HUES64 (cell line): ENCODE measurements around the gene TK1.

Experiments
- H3K27ac ChIP-seq: 2 replicates; pipeline ENCODE4 v1.7.0; 2013; ENCODE audit warnings: low read depth, low read length, inconsistent platforms
- H3K27me3 ChIP-seq: 2 replicates; pipeline ENCODE4 v1.6.1; 2013; ENCODE audit warnings: mild to moderate bottlenecking, low read length; ENCODE audit not compliant: insufficient read depth
- H3K36me3 ChIP-seq: 2 replicates; pipeline ENCODE4 v1.6.1; 2013; ENCODE audit warnings: mild to moderate bottlenecking, low read length; ENCODE audit not compliant: insufficient read depth
- H3K4me1 ChIP-seq: 2 replicates; pipeline ENCODE4 v1.6.1; 2013; ENCODE audit warnings: mild to moderate bottlenecking, low read length, moderate library complexity; ENCODE audit not compliant: insufficient read depth
- H3K4me3 ChIP-seq: 2 replicates; pipeline ENCODE4 v1.5.1; 2013; ENCODE audit warnings: mild to moderate bottlenecking, low read length, moderate library complexity
- H3K9ac ChIP-seq: 2 replicates; pipeline ENCODE4 v1.6.1; 2013; ENCODE audit warnings: mild to moderate bottlenecking, low read depth, low read length
- H3K9me3 ChIP-seq: 2 replicates; pipeline ENCODE4 v1.6.1; 2013; ENCODE audit warnings: low read depth, low read length; ENCODE audit not compliant: insufficient read depth
- WGBS: fragments of 150-250, 120-280 bp; methylation state at CpG from one replicate; pipeline ENCODE4 v1.1.7; 2013; ENCODE audit warnings: missing lambda C conversion rate; 5-methylcytosine and 5-hydroxymethylcytosine counted together

The TK1 gene

DNA sequence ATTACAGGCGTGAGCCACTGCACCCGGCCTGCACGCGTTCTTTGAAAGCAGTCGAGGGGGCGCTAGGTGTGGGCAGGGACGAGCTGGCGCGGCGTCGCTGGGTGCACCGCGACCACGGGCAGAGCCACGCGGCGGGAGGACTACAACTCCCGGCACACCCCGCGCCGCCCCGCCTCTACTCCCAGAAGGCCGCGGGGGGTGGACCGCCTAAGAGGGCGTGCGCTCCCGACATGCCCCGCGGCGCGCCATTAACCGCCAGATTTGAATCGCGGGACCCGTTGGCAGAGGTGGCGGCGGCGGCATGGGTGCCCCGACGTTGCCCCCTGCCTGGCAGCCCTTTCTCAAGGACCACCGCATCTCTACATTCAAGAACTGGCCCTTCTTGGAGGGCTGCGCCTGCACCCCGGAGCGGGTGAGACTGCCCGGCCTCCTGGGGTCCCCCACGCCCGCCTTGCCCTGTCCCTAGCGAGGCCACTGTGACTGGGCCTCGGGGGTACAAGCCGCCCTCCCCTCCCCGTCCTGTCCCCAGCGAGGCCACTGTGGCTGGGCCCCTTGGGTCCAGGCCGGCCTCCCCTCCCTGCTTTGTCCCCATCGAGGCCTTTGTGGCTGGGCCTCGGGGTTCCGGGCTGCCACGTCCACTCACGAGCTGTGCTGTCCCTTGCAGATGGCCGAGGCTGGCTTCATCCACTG, 27.3 kb upstream of the TK1 start, which contains the start of gene BIRC5:
Gene BIRC5, plus strand, starts transcription at position 238 of the 690 bp plus-strand sequence. Its CDS starts 64 bp downstream, at position 302.
- Histone ChIP-seq H3K36me3 (peaks cover 22% of the 10 kb centered on the region), H3K4me3 (peak within 1 kb of the TSS; percentile 85), H3K9ac (peak within 1 kb of the TSS; percentile 81), H3K27me3 (no peaks in the 10 kb centered on the region; the same call in 1 of the 2 replicates), H3K9me3 (no peaks in the 10 kb centered on the region), H3K27ac (peak within 1 kb of the TSS; percentile 55), H3K4me1 (peaks cover 13% of the 10 kb centered on the region; the same call in 1 of the 2 replicates)
- WGBS = under 1% methylated on average over 60 of the region's 60 CpGs

DNA sequence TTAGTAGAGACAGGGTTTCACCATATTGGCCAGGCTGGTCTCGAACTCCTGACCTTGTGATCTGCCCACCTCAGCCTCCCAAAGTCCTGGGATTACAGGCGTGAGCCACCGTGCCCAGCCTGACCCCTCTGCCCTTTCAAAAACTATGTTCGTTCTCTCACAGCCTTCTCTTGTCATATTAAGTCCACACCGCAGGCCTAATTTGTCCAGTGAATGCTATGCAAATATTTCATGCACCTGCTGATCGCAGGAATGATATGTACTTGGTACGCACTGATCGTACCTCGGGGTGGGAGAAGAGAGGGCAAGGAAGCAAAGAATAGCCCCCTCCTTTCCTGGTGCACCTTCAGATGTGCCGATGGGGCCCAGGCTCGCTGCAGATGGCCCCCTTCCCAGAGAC, 24.2 kb upstream of the TK1 start:
- Histone ChIP-seq H3K9ac (no peak overlapping the region), H3K27me3 (no peaks in the 10 kb centered on the region; the same call in 1 of the 2 replicates), H3K4me1 (peaks cover 9% of the 10 kb centered on the region; the same call in 1 of the 2 replicates), H3K36me3 (peaks cover 9% of the 10 kb centered on the region), H3K27ac (no peak overlapping the region), H3K9me3 (no peaks in the 10 kb centered on the region), H3K4me3 (no peak overlapping the region)
- WGBS = 93% methylated on average over 11 of the region's 11 CpGs

DNA sequence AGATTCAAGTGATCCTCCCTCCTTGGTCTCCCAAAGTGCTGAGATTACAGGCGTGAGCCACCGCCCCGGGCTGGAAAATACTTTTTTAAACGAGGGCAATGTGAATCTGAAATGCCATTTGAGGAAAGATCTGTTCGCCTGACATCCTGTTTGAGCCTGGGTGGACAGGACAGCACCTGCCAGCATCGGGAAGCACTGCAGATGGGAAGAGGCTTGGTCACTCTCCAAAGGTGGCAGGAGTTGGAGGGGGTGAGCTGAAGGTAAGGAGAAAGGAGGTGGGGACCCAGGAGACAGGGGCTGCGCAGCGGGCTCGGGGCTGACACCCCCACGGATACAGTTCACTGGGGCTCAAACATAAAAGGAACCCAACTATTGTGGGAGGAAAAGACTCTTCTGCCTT, 23.3 kb upstream of the TK1 start:
- Histone ChIP-seq H3K9me3 (no peaks in the 10 kb centered on the region), H3K9ac (no peak overlapping the region), H3K36me3 (peaks cover 18% of the 10 kb centered on the region), H3K4me3 (no peak overlapping the region), H3K27ac (no peak overlapping the region), H3K27me3 (no peaks in the 10 kb centered on the region; the same call in 1 of the 2 replicates), H3K4me1 (peaks cover 4% of the 10 kb centered on the region; the same call in 1 of the 2 replicates)
- 92% methylated on average over 10 of the region's 10 CpGs for WGBS

DNA sequence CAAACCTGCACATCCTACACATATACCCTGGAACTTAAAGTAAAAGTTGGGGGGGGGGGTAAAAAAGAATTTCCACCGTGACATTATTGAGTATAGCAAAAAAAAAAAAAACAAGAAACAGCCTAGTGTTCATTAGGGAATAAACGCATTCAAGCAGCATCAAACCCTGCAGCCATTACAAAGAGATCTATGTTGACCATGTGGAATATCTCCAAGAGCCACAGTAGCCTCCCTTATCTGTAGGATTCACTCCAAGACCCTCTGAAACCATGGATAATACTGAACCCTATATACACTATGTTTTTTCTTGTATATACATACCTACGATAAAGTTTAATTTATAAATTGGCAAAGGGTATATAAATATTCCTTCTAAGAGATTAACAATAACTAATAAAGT, 21.6 kb upstream of the TK1 start:
- Histone ChIP-seq H3K9ac (no peak overlapping the region), H3K27me3 (no peaks in the 10 kb centered on the region; the same call in 1 of the 2 replicates), H3K36me3 (peaks cover 31% of the 10 kb centered on the region), H3K4me3 (no peak overlapping the region), H3K27ac (no peak overlapping the region), H3K4me1 (no peaks in the 10 kb centered on the region), H3K9me3 (no peaks in the 10 kb centered on the region)
- WGBS = 75% methylated on average over 1 of the region's 3 CpGs

DNA sequence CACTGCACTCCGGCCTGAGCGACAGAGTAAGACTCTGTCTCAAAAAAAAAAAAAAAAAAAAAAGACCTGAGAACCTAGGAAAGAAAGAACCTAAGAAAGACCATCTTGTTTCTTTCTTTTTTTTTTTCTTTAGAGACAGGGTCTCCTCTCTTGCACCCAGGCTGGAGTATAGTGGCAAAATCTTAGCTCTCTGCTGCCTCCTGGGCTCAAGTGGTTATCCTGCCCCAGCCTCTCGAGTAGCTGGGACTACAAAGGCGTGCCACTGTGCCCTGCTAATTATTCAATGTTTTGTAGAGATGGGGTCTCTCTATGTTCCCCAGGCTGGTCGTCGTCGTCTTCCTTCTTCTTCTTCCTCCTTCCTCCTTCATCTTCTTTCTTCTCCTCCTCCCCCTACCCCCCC, 19.4 kb upstream of the TK1 start:
- 84% methylated on average over 7 of the region's 7 CpGs for WGBS
- no peaks in the 10 kb centered on the region for H3K9me3 ChIP-seq
- peaks cover 38% of the 10 kb centered on the region for H3K36me3 ChIP-seq
- no peaks in the 10 kb centered on the region for H3K4me1 ChIP-seq
- no peaks in the 10 kb centered on the region for H3K27me3 ChIP-seq
- no peak overlapping the region for H3K4me3 ChIP-seq
- H3K27ac ChIP-seq = no peak overlapping the region
- H3K9ac ChIP-seq = no peak overlapping the region

DNA sequence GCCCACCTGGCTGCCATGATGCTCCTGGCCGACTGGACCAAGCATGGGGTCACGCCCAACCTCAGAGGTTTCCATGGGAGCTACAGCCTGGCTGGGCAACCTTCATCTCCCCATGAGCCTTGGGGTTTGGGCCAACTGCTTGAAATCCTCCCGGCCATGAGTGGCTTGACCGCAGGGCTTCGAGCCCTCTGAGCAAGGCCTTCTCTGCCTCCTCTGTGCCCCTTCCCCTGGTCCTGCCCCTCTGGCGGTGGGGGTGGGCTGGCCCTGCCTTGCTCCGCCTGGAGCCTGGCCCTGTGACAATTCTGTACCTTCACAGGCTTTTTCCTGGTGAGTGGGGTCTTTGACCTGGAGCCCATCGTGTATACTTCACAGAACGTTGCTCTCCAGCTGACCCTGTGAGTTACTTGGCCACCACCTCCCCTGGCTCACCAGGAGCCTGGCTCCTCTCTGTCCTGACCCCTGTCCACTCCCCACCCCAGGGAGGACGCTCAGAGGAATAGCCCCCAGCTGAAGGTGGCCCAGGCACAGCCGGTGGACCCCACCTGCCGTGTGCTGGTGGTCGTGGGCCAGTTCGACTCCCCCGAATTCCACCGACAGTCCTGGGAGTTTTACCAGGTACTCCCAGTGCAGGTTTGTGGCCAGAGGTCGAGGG, 18.4 kb upstream of the TK1 start:
- Histone ChIP-seq H3K27me3 (no peaks in the 10 kb centered on the region), H3K36me3 (peaks cover 38% of the 10 kb centered on the region), H3K27ac (no peak overlapping the region), H3K4me3 (no peak overlapping the region), H3K9ac (no peak overlapping the region), H3K4me1 (no peaks in the 10 kb centered on the region), H3K9me3 (no peaks in the 10 kb centered on the region)
- WGBS = 93% methylated on average over 17 of the region's 17 CpGs

DNA sequence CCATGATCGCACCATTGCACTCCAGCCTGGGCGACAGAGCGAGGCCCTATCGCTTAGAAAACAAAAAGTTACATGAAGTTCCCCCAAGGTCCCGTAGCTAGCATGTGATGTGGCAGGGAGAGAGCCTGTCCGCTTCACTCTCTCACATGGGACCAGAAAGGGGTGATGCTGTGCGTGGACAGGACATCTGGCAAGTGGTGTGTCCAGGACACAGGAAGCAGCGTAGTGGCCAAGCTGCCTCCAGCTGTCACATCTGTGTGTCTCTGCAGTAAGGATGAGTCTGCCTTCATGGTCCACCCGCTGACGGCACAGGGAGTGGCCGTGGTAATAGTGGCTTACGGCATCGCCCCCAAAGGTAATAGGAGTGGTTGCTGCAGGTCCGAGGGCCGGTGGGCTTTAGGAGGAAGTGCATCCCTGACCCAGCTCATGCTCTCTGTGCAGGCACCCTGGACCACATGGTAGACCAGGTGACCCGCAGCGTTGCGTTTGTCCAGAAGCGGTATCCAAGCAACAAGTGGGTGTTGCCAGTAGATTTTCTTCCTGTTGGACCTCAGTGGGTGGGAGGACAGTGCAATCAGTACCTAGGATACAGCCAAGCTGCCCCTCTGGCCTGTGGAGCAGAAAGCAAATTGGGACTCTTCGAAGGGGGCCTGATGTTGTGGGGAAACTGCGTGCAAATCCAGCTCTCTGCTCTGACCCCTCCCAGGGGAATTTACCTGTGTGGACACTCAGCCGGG, 17.7 kb upstream of the TK1 start:
- H3K4me1 ChIP-seq = no peaks in the 10 kb centered on the region
- no peak overlapping the region for H3K4me3 ChIP-seq
- no peaks in the 10 kb centered on the region for H3K9me3 ChIP-seq
- H3K27ac ChIP-seq = no peak overlapping the region
- no peak overlapping the region for H3K9ac ChIP-seq
- no peaks in the 10 kb centered on the region for H3K27me3 ChIP-seq
- WGBS = 96% methylated on average over 22 of the region's 22 CpGs
- H3K36me3 ChIP-seq = peaks cover 38% of the 10 kb centered on the region

DNA sequence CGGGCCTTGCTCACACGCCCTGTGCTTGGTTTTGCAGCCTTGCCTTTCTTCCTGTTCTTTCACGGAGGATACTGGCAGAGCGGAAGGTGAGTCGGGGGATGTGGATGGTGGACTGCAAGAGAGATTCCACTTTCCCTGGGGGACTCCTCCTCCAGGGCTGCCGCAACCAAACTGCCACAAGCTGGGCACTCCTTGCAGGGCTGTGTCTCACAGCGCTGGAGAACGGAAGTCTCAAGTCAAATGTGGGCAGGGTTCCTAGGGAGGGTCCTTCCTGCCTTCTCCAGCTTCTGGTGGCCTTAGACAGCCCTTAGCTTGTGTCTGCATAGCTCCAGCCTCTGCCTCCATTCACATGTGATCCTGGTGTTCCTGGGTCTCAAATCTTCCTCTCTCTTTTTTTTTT, 15.8 kb upstream of the TK1 start:
- Histone ChIP-seq H3K36me3 (peaks cover 45% of the 10 kb centered on the region), H3K9me3 (no peaks in the 10 kb centered on the region), H3K27ac (no peak overlapping the region), H3K9ac (no peak overlapping the region), H3K4me3 (no peak overlapping the region), H3K4me1 (no peaks in the 10 kb centered on the region), H3K27me3 (no peaks in the 10 kb centered on the region)
- 96% methylated on average over 8 of the region's 8 CpGs for WGBS

DNA sequence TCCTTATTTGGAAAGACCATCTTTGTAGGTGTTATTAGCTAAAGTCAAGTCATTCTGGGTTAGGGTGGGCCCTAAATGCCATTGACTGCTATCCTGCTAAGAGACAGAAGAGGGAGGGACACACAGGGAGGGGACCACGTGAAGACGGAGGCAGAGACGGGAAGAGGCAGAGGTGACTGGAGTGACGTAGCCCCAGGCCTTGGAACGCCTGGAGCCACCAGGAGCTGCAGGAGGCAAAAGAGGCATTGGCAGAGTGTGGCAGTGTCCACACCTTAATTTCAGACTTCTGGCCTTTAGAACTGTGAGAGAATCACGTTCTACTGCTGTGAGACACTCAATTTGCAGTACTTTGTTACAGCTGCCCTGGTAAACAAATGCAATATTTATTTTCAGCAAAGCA, 13.6 kb upstream of the TK1 start:
- no peak overlapping the region for H3K9ac ChIP-seq
- H3K27me3 ChIP-seq = no peaks in the 10 kb centered on the region
- 83% methylated on average over 6 of the region's 6 CpGs for WGBS

DNA sequence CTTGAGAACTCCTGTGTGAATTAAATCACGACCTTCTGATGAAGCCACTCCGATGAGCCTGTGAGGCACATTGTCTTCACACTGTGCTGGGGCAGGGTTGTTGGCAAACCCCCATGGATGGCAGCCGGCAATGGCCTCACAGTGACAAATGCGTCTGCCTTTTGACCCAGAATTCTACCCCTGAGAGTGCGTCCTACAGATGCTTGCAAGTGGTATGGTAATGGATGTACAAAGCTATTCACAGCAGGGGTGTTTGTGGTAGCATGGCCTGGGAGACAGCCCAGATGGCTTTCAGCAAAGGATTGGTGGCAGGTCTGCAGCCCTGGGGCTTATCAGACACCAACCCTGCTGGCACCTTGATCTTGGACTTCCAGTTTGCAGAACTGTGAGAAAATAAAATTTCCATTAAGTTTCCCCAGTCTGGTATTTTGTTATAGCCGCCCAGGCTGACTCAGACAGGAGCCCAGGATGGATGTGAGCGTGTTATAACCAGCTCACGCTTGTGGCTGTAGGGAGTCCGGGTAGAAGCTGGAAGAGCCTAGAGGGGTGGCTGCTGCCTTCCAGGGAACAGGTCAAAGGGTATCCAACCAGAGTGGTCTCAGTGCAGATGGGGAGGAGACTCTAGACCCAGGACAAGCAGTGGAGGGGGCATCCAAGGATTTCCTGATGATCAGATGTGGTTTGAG, 10.4 kb upstream of the TK1 start:
- Histone ChIP-seq H3K27ac (no peak overlapping the region; the same call in 1 of the 2 replicates), H3K9me3 (no peaks in the 10 kb centered on the region), H3K27me3 (no peaks in the 10 kb centered on the region), H3K4me1 (peaks cover 12% of the 10 kb centered on the region), H3K4me3 (no peak overlapping the region), H3K36me3 (peaks cover 41% of the 10 kb centered on the region), H3K9ac (peak overlapping the region; percentile 5; the same call in 1 of the 2 replicates)
- WGBS = 61% methylated on average over 9 of the region's 9 CpGs

More for the DNA sequence above, 13.6 kb upstream of the TK1 start:
- no peak overlapping the region for H3K27ac ChIP-seq
- H3K4me1 ChIP-seq = peaks cover 12% of the 10 kb centered on the region
- no peaks in the 10 kb centered on the region for H3K9me3 ChIP-seq
- H3K4me3 ChIP-seq = no peak overlapping the region
- peaks cover 45% of the 10 kb centered on the region for H3K36me3 ChIP-seq
